GM18861 (cell line): ENCODE data around the gene SCAI.
"Not testable (repeated sequence)": the region's sequence is repeated elsewhere in the genome, so short reads cannot be mapped to it uniquely, and the experiment has no call there.

Source experiments
- ATAC-seq: cut with Tn5 transposase; IDR thresholded peaks from one replicate; pipeline ENCODE4 v1.9.1; 2021; ENCODE audit not compliant: unreplicated experiment

The SCAI gene

DNA sequence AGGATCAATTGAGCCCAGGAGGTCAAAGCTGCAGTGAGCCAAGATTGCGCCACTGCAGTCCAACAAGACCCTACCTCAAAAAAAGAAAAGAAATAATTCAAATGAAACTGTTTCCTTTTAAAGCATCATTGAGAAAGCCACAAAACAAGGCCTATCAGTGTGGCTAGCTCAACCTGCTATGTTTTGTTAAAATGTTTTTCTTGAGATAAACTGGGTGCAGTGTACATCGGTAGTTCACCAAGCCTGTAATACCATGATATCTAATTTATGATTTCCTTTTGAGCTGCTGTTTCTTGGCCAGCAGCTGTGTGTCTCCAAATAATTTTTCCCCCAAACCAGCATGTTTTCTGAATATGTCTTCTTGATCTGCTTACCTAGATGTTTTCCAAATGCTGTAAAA lies 105.2 kb downstream of the SCAI start:
- ATAC-seq = no peak

DNA sequence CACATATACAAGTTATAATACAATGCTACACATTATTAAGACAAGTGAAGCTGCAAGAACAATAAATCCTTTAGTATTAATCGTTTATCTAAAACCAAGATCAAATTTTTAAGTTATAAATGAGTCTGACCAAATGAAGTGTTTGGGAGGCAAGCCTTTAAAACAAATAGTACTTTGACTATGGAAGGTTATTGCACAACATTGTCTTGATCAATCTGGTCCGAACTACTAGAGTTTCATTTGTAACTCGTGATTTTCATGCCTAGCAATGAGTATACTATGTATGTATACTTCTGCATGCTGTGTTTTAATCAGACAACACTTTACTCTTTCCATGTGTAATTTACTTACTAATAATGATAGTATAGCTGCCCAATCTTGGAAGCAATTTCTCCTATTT lies 115.3 kb downstream of the SCAI start:
- no peak for ATAC-seq

DNA sequence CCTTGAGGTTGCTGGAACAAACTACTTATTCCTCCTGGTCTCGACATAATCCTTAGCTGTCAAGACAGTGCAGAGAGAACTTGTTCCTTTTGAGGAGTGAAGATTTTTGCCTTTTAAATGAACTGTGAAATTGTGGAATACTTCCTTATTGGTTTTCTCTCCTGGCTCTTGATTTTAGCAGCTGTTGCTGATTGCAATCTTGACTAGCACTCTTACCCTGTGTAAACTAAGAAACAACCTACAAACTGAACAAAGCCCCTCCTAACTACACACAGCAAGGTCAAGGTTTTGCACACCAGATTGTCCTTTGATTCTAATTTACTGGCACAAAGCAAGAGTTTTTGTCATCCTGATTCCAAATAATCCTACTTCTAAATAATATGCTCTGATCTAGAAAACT lies 118.4 kb downstream of the SCAI start:
- ATAC-seq = no peak

DNA sequence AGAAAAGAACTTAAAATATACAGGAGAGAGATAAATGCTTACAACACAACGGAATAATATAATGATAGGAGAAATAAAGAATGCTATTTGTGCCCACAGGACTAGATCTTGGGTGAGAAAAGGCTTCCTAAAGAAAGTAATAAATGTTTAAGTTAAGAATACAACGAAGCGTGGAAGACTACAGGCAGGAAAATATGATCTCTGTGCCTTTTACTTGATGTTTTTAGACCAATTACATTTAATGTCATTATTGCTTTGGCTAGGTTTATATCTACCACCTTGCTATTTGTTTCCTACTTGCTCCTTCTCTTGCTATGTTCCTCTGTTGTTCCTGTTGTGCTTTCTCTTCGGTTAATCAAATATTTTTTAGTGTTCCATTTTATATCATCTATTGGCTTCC lies 122.3 kb downstream of the SCAI start:
- no peak for ATAC-seq

DNA sequence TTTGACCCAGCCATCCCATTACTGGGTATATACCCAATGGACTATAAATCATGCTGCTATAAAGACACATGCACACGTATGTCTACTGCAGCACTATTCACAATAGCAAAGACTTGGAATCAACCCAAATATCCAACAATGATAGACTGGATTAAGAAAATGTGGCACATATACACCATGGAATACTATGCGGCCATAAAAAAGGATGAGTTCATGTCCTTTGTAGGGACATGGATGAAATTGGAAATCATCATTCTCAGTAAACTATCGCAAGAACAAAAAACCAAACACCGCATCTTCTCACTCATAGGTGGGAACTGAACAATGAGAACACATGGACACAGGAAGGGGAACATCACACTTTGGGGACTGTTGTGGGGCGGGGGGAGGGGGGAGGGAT lies 127.7 kb downstream of the SCAI start:
- not testable (repeated sequence) for ATAC-seq

DNA sequence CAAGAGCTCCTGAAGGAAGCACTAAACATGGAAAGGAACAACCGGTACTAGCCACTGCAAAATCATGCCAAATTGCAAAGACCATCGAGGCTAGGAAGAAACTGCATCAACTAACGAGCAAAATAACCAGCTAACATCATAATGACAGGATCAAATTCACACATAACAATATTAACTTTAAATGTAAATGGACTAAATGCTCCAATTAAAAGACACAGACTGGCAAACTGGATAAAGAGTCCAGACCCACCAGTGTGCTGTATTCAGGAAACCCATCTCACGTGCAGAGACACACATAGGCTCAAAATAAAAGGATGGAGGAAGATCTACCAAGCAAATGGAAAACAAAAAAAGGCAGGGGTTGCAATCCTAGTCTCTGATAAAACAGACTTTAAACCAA lies 131.3 kb downstream of the SCAI start:
- not testable (repeated sequence) for ATAC-seq

DNA sequence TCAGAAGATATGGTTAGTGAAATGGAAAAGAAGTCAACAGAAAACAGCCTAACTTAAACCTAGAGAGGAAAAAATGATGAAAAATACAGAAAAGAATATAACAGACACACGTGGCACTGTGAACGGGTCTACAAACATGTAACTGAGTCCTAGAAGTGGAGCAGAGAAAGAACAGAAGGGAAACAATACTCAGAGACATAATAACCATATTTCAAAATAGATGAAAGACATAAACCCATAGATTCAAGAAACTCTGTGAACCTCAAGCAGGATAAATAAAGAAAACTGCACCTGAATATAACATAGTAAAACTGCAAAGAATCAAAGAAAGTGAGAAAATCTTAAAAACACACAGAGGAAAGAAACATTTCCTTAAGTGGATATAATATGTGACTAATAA lies 134.7 kb downstream of the SCAI start:
- no peak for ATAC-seq

DNA sequence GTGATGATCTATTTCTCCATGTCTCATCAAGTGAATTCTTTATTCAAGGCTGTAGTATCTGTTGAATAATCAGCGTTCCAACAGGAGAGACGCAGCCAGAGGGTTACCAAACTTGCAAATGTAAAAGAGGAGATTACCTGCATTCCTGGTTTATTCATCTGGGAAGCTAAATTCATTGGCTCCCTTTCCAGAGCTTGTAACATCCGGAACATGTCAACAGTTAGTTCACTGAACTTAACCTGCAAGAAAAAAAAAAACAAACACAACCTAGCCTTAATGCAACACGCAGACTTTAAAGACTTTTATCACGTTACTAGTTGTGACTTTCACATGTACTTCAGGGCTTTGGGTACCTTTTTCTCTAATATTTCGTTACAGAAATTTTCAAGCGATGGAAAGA lies 140.0 kb downstream of the SCAI start:
- no peak for ATAC-seq

DNA sequence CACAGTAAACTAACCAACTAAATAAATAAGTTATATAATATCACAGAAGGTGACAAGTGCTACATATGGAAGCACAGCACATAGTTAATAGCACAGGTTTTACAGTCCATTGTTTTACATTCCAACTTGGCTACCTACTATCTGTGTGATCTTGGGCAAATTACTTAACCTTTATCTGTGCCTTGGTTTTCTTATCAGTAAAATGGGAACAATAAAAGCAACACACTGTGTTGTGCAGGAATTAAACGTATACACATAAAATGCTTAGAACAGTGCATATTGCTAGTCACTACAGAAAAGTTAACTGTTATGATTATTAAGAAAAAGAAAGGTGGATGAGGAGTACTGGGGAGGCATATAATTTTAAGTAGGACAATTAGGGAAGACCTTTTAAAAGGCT lies 159.6 kb downstream of the SCAI start:
- no peak for ATAC-seq

DNA sequence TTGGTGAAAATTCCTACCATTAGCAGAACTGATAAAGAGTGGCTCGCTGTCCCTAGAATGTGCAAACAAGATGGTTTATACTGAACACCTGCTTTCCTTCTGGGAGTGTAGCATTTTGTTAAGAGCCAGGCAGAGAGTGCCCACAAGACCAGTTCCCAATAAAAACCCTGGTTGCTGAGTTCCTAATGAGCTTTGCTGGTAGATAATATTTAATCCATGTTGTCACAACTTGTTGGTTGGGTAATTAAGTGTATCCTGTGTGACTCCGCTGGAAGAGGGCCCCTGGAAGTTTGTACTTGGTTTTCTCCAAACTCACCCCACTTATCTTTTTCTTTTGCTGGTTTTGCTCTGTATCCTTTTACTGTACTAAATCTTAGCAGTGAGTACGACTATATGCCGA lies 162.9 kb downstream of the SCAI start:
- ATAC-seq = no peak

DNA sequence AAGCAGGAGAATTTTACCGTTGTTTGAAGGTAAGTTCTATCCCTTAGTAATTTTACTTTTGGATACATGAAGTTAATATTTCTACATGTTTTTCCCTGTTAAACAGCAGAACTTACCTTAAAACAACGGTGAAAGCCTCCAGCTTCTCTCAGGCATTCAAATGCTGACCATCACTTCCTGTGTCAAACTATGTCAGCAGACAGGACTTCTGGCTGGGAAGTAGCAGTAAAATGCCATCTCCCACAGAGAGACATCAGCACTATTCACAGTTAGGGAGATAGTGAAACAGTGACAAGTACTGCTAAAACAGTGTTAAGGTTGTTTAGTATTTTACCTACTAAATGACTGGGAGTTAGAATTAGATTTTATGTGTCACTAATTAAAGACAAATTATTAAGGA lies 168.2 kb downstream of the SCAI start:
- no peak for ATAC-seq

DNA sequence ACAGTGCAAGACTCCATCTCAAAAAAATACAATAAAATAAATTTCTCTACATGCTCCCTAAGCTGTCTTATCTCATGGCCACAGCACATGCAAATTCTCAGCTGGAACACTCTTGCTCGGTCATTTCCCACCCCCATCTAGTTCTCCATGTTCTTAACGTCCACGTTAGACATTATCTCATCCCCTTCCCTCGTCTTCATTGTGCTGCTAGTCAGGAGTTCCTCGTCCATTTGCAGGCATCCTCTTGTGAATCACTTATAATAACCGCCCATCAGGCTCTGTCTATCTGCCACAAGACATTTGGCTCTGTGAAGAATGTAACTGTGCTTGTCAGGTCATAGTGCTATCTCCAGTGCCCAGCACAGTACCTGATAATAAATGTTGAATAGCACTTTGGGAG lies 169.5 kb downstream of the SCAI start:
- ATAC-seq = no peak

DNA sequence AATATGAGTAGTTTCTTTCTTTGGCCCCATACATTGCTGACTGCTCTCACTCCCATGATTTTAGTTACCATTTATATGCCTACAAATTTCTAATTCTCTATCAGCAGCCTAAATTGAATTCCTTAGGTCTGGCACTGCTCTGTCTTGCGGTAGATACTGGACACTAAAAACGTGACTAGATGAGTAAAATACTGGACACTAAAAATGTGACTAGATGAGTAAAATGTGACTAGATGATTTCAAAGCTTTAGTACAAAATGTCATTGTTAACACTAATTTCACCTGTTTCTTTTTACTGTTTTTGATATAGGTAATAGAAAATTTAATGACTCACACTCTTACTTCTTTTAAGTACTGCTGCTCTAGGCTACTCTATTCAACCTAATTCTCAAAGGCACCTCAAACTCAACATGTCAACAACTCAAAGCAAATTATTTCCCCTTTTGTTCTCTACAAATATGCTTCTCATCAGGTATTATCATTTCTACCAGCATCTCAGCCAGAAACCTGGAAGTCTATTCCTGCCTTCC lies 171.0 kb downstream of the SCAI start:
- ATAC-seq = no peak

DNA sequence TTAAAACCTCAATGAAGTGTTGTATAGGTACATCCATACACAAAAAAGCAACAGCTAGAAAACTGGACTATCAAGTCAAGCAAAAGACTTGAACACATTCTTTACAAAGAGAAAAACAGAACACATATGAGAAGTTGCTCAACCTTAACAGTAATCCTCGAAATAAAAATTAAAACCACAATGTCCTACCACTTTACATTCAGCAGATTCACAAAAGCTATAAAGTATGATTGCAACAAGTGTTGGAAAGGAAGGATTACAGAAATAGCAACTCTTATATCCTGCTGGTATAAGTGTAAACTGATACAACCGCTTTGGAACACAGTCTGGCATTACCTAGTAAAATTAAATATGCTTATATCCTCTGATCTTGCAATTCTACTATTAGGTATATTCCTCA lies 173.9 kb downstream of the SCAI start:
- no peak for ATAC-seq

DNA sequence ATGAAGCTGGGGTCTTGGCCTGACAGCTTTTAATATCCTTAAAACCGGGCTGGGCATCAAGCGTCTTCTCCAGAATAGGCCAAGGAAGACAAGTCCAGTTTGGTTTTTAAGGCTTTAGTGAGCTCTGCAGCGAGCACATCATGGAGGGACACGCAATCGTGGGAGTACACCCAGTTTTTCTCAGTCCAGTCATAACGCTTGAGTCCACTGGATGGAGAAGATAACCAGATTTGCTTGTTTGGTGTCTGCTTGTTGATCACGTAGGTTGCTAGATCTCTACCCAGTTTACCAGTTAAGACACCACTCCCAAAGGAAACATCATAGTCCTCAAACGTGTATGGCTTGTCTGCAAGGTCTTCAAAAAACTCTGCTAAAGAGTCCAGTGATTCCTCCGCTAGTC lies 175.1 kb downstream of the SCAI start:
- ATAC-seq = no peak

DNA sequence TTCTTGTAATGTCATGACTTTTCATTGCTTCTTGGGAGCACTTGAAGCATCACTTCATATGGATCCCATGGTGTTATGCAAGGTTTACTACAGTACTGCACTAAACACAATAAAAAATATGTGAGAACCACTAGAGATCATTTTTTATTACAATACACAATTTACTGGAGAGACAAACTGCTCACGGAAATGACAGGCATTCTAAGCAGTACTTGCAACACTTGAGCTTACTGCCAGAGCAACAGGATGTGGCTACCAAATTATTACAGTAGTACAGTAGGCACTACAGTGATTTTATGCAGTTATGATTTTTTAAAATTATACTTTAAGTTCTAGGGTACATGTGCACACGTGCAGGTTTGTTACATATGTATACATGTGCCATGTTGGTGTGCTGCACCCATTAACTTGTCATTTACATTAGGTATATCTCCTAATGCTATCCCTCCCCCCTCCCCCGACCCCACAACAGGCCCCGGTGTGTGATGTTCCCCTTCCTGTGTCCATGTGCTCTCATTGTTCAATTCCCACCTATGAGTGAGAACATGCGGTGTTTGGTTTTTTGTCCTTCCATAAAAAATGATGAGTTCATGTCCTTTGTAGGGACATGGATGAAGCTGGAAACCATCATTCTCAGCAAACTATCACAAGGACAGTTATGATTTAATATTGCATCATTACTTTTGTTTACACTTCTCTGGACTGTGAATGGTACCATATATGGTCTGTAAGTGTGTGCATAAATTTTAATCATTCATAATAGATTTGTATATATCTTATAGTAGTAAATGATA lies 177.4 kb downstream of the SCAI start:
- ATAC-seq = not testable (repeated sequence)

DNA sequence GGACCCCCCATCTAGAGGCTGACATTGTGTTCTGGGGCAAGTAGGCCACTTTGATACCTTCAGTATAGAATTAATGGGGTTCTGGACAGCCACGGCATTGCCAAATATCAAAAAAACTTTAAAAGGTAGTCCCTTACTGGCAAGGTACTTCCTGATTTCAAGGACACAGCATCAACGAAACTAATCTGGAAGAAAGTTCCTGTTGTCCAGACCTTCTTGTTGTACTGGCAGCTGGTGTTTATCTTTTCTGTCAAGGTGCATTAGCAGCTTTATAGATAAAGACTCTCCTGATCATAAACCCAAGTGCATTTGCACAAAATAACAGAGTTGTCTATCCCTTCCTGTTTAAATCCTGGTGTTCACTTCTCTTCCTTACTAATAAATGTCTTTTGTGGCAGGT lies 178.7 kb downstream of the SCAI start:
- ATAC-seq = no peak

DNA sequence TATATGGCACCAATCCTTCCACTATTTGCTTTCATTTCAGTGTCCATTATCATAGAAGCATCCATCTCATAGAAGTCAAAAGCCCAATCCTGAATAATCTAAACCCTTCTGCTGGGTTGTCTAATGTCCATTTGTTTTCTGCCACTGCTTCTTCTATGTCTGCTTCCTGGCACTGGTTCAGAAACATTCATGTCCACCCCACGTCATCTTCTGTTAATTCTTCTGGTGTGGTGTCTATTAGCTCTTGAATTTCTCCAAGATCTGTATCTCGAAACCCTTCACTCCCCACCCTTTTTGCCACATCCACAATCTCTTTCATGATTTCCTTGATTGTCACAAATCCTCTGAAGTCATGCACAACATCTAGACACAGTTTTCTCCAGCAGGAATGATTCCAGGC lies 179.3 kb downstream of the SCAI start:
- ATAC-seq = no peak

DNA sequence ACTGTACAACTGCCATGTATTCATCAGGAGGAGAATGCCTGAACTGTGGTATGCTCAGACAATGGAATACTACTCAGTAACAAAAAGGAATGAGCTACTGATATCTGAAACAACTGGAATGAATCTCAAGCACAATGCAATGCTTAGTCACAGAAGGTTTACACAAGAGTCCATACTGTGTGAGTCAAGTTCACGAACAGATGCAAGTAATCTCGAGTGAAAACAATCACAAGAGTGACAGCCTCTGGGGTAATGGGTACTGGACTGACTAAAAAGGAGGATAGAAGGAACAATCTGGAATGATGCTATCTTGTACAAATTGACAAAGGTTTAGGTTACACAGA lies 182.9 kb downstream of the SCAI start:
- ATAC-seq = no peak

DNA sequence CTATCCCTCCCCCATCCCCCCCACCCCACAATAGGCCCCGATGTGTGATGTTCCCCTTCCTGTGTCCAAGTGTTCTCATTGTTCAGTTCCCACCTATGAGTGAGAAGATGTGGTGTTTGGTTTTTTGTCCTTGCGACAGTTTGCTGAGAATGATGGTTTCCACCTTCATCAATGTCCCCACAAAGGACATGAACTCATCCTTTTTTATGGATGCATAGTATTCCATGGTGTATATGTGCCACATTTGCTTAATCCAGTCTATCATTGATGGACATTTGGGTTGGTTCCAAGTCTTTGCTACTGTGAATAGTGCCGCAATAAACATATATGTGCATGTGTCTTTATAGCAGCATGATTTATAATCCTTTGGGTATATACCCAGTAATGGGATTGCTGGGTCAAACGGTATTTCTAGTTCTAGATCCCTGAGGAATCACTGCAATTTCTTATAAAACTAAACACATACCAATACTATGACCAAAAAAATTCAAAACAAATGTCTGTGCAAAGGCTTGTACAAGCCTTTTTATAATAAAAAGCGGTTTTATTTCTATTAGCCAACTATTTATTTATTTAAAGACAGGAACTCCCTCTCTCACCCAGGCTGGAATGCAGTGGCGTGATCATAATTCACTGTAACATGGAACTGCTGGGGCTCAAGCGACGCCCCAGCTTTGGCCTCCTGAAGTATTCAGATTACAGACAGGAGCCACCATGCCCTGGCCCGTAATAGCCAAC lies 183.5 kb downstream of the SCAI start:
- ATAC-seq = not testable (repeated sequence)

DNA sequence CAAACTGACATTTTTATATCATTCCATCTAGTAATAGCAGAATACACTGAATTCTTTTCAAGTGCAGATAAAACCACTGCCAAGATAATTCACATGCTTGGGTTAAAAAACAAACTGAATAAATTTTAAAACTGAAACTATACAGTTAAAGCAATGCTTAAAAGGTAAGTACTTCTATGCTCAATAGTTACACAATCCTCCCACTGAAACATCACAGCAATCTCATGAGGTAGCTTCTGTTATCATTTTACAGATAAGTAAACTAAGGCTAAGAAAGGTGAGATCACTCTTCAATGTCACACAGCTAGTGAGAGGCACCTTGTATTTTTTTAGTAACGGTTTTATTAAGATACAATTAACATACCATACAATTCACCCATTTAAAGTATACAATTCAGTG lies 189.1 kb downstream of the SCAI start:
- ATAC-seq = no peak

DNA sequence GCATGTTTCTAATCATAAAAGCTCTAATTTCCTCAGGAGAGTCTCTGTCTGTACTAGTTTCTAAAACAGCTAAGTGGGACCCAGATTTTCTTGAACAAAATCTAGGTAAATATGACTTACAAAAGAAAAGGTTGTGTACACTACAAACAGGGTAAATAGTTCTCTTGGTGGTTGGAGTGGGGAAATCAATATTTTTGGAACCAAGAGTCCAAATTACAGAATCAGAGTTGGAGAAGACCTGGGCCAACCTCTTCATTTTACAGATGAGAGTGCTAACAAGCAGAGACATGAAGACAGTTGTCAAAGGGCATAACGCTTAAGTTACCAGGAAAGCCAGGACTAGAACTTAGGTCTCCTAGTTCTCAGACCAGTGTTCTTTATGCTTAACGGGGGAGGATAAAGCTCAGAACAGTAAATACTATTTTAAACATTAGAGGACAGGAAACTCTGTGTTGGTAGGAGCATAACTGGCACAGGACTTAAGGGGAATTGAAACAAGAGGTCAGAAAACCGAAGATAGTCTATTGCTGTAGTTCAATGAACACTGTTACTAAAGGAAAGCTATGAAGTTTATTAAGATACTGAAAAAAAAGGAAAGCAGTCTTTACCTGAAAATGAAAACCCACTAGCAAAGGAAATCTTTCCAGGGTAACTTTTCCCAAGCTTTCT lies 193.1 kb downstream of the SCAI start:
- no peak for ATAC-seq
